OCI-LY7 (cell line): Measurements from ENCODE around the gene PC. TPM values are rescaled to one million over a fixed set of nuclear protein-coding genes. Genes with fewer than 3 reads are reported as not detected.
A peak's percentile ranks its signal among the peaks of the same experiment; 100 is the strongest.

Source experiments
- BruUV-seq: library from RNA; stranded (reverse); fragments of 400-500 nt; replicated peaks from 2 replicates; lab custom pipeline; 2021; lab: Mats Ljungman, UMichigan
- CTCF ChIA-PET: fragments of 300-600 bp; sonication (Branson Sonifier 250); formaldehyde crosslinking; loops from one replicate; lab custom pipeline; 2022; ENCODE audit warnings: antibody characterized with exemption; ENCODE audit not compliant: unreplicated experiment; lab: Charles Lee
- POLR2A ChIA-PET: fragments of 300-600 bp; sonication (Branson Sonifier 250); formaldehyde crosslinking; loops from one replicate; lab custom pipeline; 2022; ENCODE audit warnings: antibody characterized with exemption; lab: Charles Lee
- DNase-seq: peaks from one replicate; pipeline ENCODE4 v3.0.0-alpha.2; 2015; ENCODE audit warnings: low spot score
- H2AFZ ChIP-seq: fragments of 200-600 bp; sonication (generic), shearing (Covaris generic); 2 replicates; pipeline ENCODE4 v1.6.1; 2014; ENCODE audit warnings: mild to moderate bottlenecking, antibody characterized with exemption, low read length, moderate library complexity
- H3K27ac ChIP-seq: fragments of 200-600 bp; sonication (generic); 2 replicates; pipeline ENCODE4 v1.5.1; 2014; ENCODE audit warnings: mixed run types, low read depth, mild to moderate bottlenecking, moderate library complexity, low read length, inconsistent platforms; ENCODE audit not compliant: poor library complexity, severe bottlenecking
- H3K36me3 ChIP-seq: fragments of 200-600 bp; sonication (generic); 2 replicates; pipeline ENCODE4 v1.6.1; 2014; ENCODE audit warnings: mild to moderate bottlenecking, antibody characterized with exemption, low read length, moderate library complexity, mixed read lengths; ENCODE audit not compliant: insufficient read depth
- H3K4me1 ChIP-seq: fragments of 200-600 bp; sonication (generic); 2 replicates; pipeline ENCODE4 v1.5.1; 2014; ENCODE audit warnings: mild to moderate bottlenecking, low read length; ENCODE audit not compliant: insufficient read depth, poor library complexity, severe bottlenecking
- H3K4me2 ChIP-seq: fragments of 200-600 bp; sonication (generic); 2 replicates; pipeline ENCODE4 v1.6.1; 2014; ENCODE audit warnings: mild to moderate bottlenecking, low read length
- H3K4me3 ChIP-seq: fragments of 200-600 bp; sonication (generic); 2 replicates; pipeline ENCODE4 v1.5.1; 2014; ENCODE audit warnings: mild to moderate bottlenecking, low read depth, low read length; ENCODE audit not compliant: poor library complexity, severe bottlenecking
- H3K79me2 ChIP-seq: fragments of 200-600 bp; sonication (generic); 2 replicates; pipeline ENCODE4 v1.6.1; 2016; ENCODE audit warnings: low read depth, mild to moderate bottlenecking, low read length, moderate library complexity, mixed read lengths; ENCODE audit not compliant: insufficient read depth
- H3K9me2 ChIP-seq: fragments of 200-600 bp; sonication (generic); 2 replicates; pipeline ENCODE4 v1.6.1; 2016; ENCODE audit warnings: mild to moderate bottlenecking, low read length, mixed read lengths; ENCODE audit not compliant: insufficient read depth
- H3K9me3 ChIP-seq: fragments of 200-600 bp; sonication (generic); 2 replicates; pipeline ENCODE4 v1.6.1; 2014; ENCODE audit warnings: mild to moderate bottlenecking, mixed run types, low read length, mixed read lengths
- H4K20me1 ChIP-seq: fragments of 200-600 bp; sonication (generic); 2 replicates; pipeline ENCODE4 v1.6.1; 2014; ENCODE audit warnings: mild to moderate bottlenecking, antibody characterized with exemption, low read length, moderate library complexity, mixed read lengths; ENCODE audit not compliant: insufficient read depth
- CTCF ChIP-seq: fragments of 200-600 bp; sonication (generic); conservative IDR thresholded peaks from 2 replicates; pipeline ENCODE4 v1.5.1; 2014; ENCODE audit warnings: mild to moderate bottlenecking, antibody characterized with exemption, low read length, moderate library complexity, mixed read lengths
- EZH2phosphoT487 ChIP-seq: fragments of 200-600 bp; sonication (generic); IDR thresholded peaks from 2 replicates; pipeline ENCODE4 v1.6.1; 2018; ENCODE audit warnings: low read depth, borderline replicate concordance, mild to moderate bottlenecking, mixed run types, antibody characterized with exemption, low read length, moderate library complexity, mixed read lengths
- intact Hi-C: fragments of 100-400 bp; cut with micrococcal nuclease; formaldehyde crosslinking; loops from one replicate; pipeline ENCODE4 v1.10.0; 2022; ENCODE audit not compliant: unreplicated experiment
- total RNA-seq, 2 experiments: library from RNA; depleted of rRNA in 1 of 2; stranded (reverse); fragments of >200 nt in 1 of 2; shearing (Covaris generic) in 1 of 2; gene quantifications; 2 replicates each; pipeline ENCODE4 v1.2.3, GENCODE V29; 2014 to 2022

PC gene
- total RNA-seq, 2 experiments from 2014 or later, result 10.4 to 12.7 TPM

GRCh38 chr11:66885469-66885868 is 72.7 kb downstream of the PC start:
- DNase-seq, result no peak
- TF ChIP-seq CTCF (no peak), EZH2phosphoT487 (no peak)
- Histone ChIP-seq H3K4me2 (no peak overlapping the region), H4K20me1 (no peaks in the 10 kb centered on the region), H3K27ac (no peak overlapping the region), H2AFZ (no peak overlapping the region), H3K4me1 (peaks cover 2% of the 10 kb centered on the region), H3K36me3 (no peaks in the 10 kb centered on the region), H3K4me3 (no peak overlapping the region), H3K9me2 (no peaks in the 10 kb centered on the region), H3K9me3 (no peaks in the 10 kb centered on the region), H3K79me2 (no peaks in the 10 kb centered on the region)
- intact Hi-C loops, result no loop called here
- POLR2A ChIA-PET, result no interaction called here
- CTCF ChIA-PET, result interaction anchor here (0.6 kb wide), 1 partner anchor 787 kb away, joined by 3 read pairs; no protein-coding TSS in a partner anchor
- no TSS peak for BruUV-seq

- no peaks in the 10 kb centered on the region for H3K36me3 ChIP-seq
- no peaks in the 10 kb centered on the region for H3K9me3 ChIP-seq
- no peaks in the 10 kb centered on the region for H4K20me1 ChIP-seq
- no peaks in the 10 kb centered on the region for H3K9me2 ChIP-seq
- no peak for DNase-seq
- no peak overlapping the region for H2AFZ ChIP-seq
- H3K4me2 ChIP-seq, result no peak overlapping the region
- no peak overlapping the region for H3K4me3 ChIP-seq
- H3K79me2 ChIP-seq, result no peaks in the 10 kb centered on the region
- no peak for TF ChIP-seq CTCF
- no peak for TF ChIP-seq EZH2phosphoT487
- ChIA-PET POLR2A (interaction anchor here (0.7 kb wide), 1 partner anchor 1214 kb away, joined by 3 read pairs; no protein-coding TSS in a partner anchor), CTCF (no interaction called here)
- intact Hi-C loops, result loop anchor here (5.0 kb wide), 1 partner anchor 93 kb away; the partner anchor contains the start of gene C11orf86
- no TSS peak for BruUV-seq
- no peak overlapping the region for H3K27ac ChIP-seq
- H3K4me1 ChIP-seq, result peaks cover 6% of the 10 kb centered on the region
Observed at GRCh38 chr11:66884443-66884842, 73.7 kb downstream of the PC start.

- no peak overlapping the region for H3K4me2 ChIP-seq
- CTCF ChIA-PET, result no interaction called here
- H3K9me3 ChIP-seq, result no peaks in the 10 kb centered on the region
- H2AFZ ChIP-seq, result 0 out of 2 replicates have a peak overlapping the region, but pooled peaks have one; percentile 33
- TF ChIP-seq EZH2phosphoT487 (no peak), CTCF (peak; percentile 86)
- no peak overlapping the region for H3K27ac ChIP-seq
- POLR2A ChIA-PET, result no interaction called here
- no peaks in the 10 kb centered on the region for H4K20me1 ChIP-seq
- no peaks in the 10 kb centered on the region for H3K9me2 ChIP-seq
- H3K4me1 ChIP-seq, result peaks cover 6% of the 10 kb centered on the region
- no TSS peak for BruUV-seq
- H3K36me3 ChIP-seq, result no peaks in the 10 kb centered on the region
- H3K4me3 ChIP-seq, result no peak overlapping the region
- peak; percentile 75 for DNase-seq
- intact Hi-C loops, result loop anchor here (1.0 to 5.0 kb wide), 5 partner anchors 26 to 189 kb away; partner anchors contain the start of genes C11orf86, LRFN4 and RCE1
- no peaks in the 10 kb centered on the region for H3K79me2 ChIP-seq
Observed at GRCh38 chr11:66883016-66883965, 74.9 kb downstream of the PC start.
